T47D (cell line): ENCODE data around the gene RGS7.
A peak's percentile ranks its signal among the peaks of the same experiment; 100 is the strongest.

ENCODE experiments used
- DNase-seq, 2 experiments: peaks; one replicate each; pipeline versions ENCODE4 v3.0.0 to v3.0.0-alpha.2; 2011 to 2012; ENCODE audit warnings: low read depth in 1 of 2, low spot score in 1 of 2
- JUND ChIP-seq: IDR thresholded peaks from 2 replicates; pipeline ENCODE4 v1.6.1; 2012; ENCODE audit warnings: low read depth
- in situ Hi-C: cut with HindIII; loops from 2 replicates; pipeline ENCODE4 v1.10.0; 2016; ENCODE audit warnings: low sequenced_read_pairs, low pct_unique_long_range_greater_than_20kb

RGS7 gene

GRCh38 chr1:241034203-241034936 lies 322.6 kb downstream of the RGS7 start:
- no peak for TF ChIP-seq JUND
- in situ Hi-C loops: no loop called here
- no peak for DNase-seq

- no peak for DNase-seq
- no peak for TF ChIP-seq JUND
- in situ Hi-C loops: no loop called here
Measured at GRCh38 chr1:241024834-241025233, 332.2 kb downstream of the RGS7 start.

- DNase-seq: no peak
- no peak for TF ChIP-seq JUND
- in situ Hi-C loops: no loop called here
Measured at GRCh38 chr1:241022366-241022765, 334.6 kb downstream of the RGS7 start.

GRCh38 chr1:241020851-241021697 lies 335.9 kb downstream of the RGS7 start:
- no peak for DNase-seq
- TF ChIP-seq JUND: no peak
- in situ Hi-C loops: no loop called here

DNA sequence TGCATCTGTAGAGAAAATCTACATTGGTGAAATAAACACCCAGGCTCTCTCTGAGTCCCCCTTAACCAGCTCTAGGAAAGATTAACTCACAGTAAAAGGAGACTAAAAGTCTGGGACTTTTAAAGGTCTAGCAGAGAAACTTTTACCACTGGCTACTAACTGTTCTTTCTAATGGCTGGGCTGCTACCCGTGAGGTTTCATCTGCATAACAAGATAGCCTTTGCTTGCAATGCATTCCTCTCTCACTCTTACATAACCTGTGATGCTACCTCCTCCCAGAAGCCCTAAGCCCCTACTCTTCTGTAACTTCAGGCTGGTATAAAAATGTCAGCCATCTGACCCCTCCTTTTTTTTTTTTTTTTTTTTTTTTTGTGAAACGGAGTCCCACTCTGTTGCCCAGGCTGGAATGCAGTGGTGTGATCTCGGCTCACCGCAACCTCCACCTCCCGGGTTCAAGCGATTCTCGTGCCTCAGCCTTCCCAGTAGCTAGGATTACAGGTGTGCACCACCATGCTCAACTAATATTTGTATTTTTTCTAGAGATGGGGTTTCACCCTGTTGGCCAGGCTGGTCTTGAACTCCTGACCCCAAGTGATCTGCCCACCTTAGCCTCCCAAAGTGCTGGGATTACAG lies 344.2 kb downstream of the RGS7 start:
- DNase-seq: no peak
- TF ChIP-seq JUND: no peak
- in situ Hi-C loops: no loop called here

DNA sequence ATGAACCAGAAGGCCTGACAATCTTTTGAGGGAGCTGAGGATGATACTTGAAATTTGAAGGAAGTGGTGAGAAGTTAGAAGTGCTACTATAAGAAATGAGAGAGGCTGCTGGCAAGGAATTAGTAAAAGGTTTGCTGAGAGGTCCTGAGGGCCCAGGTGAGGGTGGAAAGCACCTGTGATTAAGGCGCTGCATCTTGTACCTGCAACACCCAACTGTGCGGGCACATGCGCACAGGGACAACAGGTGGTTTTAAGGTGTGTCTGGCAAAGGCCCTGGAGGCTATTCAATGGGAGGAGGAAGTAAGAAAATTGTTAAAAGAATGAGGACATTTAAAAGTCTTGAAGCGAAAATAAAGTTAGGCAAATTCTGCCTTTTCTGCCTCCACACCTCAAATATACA lies 349.3 kb downstream of the RGS7 start:
- DNase-seq: no peak
- TF ChIP-seq JUND: no peak
- in situ Hi-C loops: no loop called here

GRCh38 chr1:240999826-241000225 lies 357.2 kb downstream of the RGS7 start:
- no peak for DNase-seq
- no peak for TF ChIP-seq JUND
- in situ Hi-C loops: no loop called here

- in situ Hi-C loops: no loop called here
- DNase-seq: peak in 1 of 2 experiments; percentile 15
- no peak for TF ChIP-seq JUND
Measured at GRCh38 chr1:240998441-240999015, 358.5 kb downstream of the RGS7 start.

GRCh38 chr1:240998024-240998423 lies 359.0 kb downstream of the RGS7 start:
- in situ Hi-C loops: no loop called here
- DNase-seq: peak in 1 of 2 experiments; percentile 9
- TF ChIP-seq JUND: no peak

- in situ Hi-C loops: no loop called here
- DNase-seq: no peak
- no peak for TF ChIP-seq JUND
Measured at GRCh38 chr1:240993004-240993403, 364.0 kb downstream of the RGS7 start.

GRCh38 chr1:240991230-240991629 lies 365.8 kb downstream of the RGS7 start:
- DNase-seq: no peak
- in situ Hi-C loops: no loop called here
- TF ChIP-seq JUND: no peak

DNA sequence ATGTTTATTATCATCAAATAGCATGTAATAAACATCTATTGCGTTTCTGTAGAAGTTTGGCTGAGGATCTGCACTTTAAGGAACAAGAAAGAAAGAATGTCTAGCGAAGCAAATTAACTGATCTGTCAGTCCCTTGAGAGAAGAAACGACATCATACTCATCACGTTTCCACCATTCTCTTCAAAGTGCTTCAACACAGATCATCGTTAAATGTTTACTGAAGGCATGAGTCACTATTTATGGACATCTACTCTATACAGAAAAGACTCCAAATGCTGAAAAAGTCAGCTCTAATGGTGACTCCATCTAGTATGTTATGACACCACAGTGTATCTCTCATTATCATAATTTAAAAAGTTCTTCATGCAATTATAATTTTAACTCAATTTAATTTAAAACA lies 369.1 kb downstream of the RGS7 start:
- no peak for TF ChIP-seq JUND
- in situ Hi-C loops: no loop called here
- DNase-seq: no peak

DNA sequence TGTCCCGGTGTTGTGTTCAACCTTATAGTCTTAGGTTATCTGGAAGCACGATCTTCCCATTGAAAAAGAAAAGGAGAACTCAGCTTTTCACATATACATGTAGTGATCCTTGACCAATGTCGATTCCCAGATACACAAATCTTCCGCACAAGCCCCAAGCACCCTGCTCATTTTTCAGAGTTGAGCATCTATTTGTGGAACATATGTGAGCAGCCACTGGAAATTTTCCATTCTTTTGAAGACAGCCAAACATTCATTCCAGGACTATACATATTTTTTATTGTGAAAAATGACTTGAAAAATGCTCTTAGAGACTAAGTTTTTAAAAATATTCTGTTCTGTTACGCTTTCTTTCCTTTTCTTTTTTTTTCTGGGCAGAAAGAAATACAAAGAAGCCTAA lies 371.9 kb downstream of the RGS7 start:
- TF ChIP-seq JUND: no peak
- DNase-seq: no peak
- in situ Hi-C loops: no loop called here
